ENCODE measurements around the gene UGT1A6.
"Not testable (repeated sequence)": the region's sequence is repeated elsewhere in the genome, so short reads cannot be mapped to it uniquely, and the experiment has no call there.

The UGT1A6 gene

GRCh38 chr2:233692648-233693047 lies at the start of gene UGT1A6:
TSS of gene UGT1A6 (plus strand) at chr2:233692890. CDS start at chr2:233693005, 115 bp downstream.
- DNase-seq (ENCODE audit: low read depth in 2 of 2), result no peak

GRCh38 chr2:233643128-233643527 lies 49.6 kb upstream of the UGT1A6 start:
- DNase-seq (ENCODE audit: low read depth in 2 of 2), result no peak

- DNase-seq (ENCODE audit: low read depth in 2 of 2), result not testable (repeated sequence)
Measured at GRCh38 chr2:233646033-233646432, 46.7 kb upstream of the UGT1A6 start.

GRCh38 chr2:233650981-233651380 lies 41.7 kb upstream of the UGT1A6 start:
- no peak for DNase-seq (ENCODE audit: low read depth in 2 of 2)

- DNase-seq (ENCODE audit: low read depth in 2 of 2), result no peak
Measured at GRCh38 chr2:233651430-233651829, 41.3 kb upstream of the UGT1A6 start.

- DNase-seq (ENCODE audit: low read depth in 2 of 2), result no peak
Measured at GRCh38 chr2:233654501-233654900, 38.2 kb upstream of the UGT1A6 start.

- DNase-seq (ENCODE audit: low read depth in 2 of 2), result no peak
Measured at GRCh38 chr2:233655043-233655442, 37.6 kb upstream of the UGT1A6 start.

- not testable (repeated sequence) for DNase-seq (ENCODE audit: low read depth in 2 of 2)
Measured at GRCh38 chr2:233655943-233656342, 36.7 kb upstream of the UGT1A6 start.

- no peak for DNase-seq (ENCODE audit: low read depth in 2 of 2)
Measured at GRCh38 chr2:233656443-233656842, 36.2 kb upstream of the UGT1A6 start.

GRCh38 chr2:233658610-233659009 lies 34.1 kb upstream of the UGT1A6 start:
- DNase-seq (ENCODE audit: low read depth in 2 of 2), result no peak

- DNase-seq (ENCODE audit: low read depth in 2 of 2), result no peak
Measured at GRCh38 chr2:233663911-233664310, 28.8 kb upstream of the UGT1A6 start.

- DNase-seq (ENCODE audit: low read depth in 2 of 2), result no peak
Measured at GRCh38 chr2:233668605-233669260, 24.0 kb upstream of the UGT1A6 start.

GRCh38 chr2:233671290-233672161 lies 21.2 kb upstream of the UGT1A6 start, which contains the start of gene UGT1A9:
TSS of gene UGT1A9 (plus strand) at chr2:233671898. CDS start at chr2:233671935, 37 bp downstream.
- DNase-seq (ENCODE audit: low read depth in 2 of 2), result no peak

GRCh38 chr2:233672886-233673285 lies 19.8 kb upstream of the UGT1A6 start:
- DNase-seq (ENCODE audit: low read depth in 2 of 2), result no peak

GRCh38 chr2:233673896-233674295 lies 18.8 kb upstream of the UGT1A6 start:
- no peak for DNase-seq (ENCODE audit: low read depth in 2 of 2)

- DNase-seq (ENCODE audit: low read depth in 2 of 2), result no peak
Measured at GRCh38 chr2:233674314-233674713, 18.4 kb upstream of the UGT1A6 start.

- DNase-seq (ENCODE audit: low read depth in 2 of 2), result no peak
Measured at GRCh38 chr2:233674995-233675394, 17.7 kb upstream of the UGT1A6 start.

- DNase-seq (ENCODE audit: low read depth in 2 of 2), result no peak
Measured at GRCh38 chr2:233676046-233676445, 16.6 kb upstream of the UGT1A6 start.

GRCh38 chr2:233679196-233679595 lies 13.5 kb upstream of the UGT1A6 start:
- DNase-seq (ENCODE audit: low read depth in 2 of 2), result no peak

- DNase-seq (ENCODE audit: low read depth in 2 of 2), result no peak
Measured at GRCh38 chr2:233680361-233681045, 12.2 kb upstream of the UGT1A6 start.

- no peak for DNase-seq (ENCODE audit: low read depth in 2 of 2)
Measured at GRCh38 chr2:233681521-233682099, 11.1 kb upstream of the UGT1A6 start, which contains the start of gene UGT1A7. TSS of gene UGT1A7 (plus strand) at chr2:233681901. CDS start at chr2:233681938, 37 bp downstream.

- DNase-seq (ENCODE audit: low read depth in 2 of 2), result no peak
Measured at GRCh38 chr2:233684640-233685039, 8.1 kb upstream of the UGT1A6 start.
